ENCODE measurements around the gene HBG2.
"Not testable (repeated sequence)": the region's sequence is repeated elsewhere in the genome, so short reads cannot be mapped to it uniquely, and the experiment has no call there.

Gene HBG2

DNA sequence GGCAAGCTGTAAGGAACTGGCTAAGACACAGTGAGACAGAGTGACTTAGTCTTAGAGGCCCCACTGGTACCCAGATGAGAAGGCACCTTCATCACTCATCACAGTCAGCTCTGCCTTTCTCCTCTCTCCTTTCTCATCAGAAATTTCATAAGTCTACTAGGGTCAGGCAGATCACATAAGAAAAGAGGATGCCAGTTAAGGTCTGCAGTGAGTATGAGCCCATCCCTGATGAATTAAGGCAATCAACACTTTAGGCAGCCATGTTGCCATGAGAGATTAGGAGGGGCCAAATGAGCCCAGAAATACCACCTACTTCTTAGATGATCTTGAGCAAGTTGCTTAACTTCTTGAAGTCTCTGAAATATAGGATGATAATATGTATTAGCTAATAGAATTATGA is 27.0 kb upstream of the HBG2 start:
- no peak for DNase-seq (ENCODE audit: low read depth)

DNA sequence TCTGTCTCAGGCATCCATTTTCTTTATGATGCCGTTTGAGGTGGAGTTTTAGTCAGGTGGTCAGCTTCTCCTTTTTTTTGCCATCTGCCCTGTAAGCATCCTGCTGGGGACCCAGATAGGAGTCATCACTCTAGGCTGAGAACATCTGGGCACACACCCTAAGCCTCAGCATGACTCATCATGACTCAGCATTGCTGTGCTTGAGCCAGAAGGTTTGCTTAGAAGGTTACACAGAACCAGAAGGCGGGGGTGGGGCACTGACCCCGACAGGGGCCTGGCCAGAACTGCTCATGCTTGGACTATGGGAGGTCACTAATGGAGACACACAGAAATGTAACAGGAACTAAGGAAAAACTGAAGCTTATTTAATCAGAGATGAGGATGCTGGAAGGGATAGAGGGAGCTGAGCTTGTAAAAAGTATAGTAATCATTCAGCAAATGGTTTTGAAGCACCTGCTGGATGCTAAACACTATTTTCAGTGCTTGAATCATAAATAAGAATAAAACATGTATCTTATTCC is 26.1 kb upstream of the HBG2 start:
- DNase-seq (ENCODE audit: low read depth) = no peak

DNA sequence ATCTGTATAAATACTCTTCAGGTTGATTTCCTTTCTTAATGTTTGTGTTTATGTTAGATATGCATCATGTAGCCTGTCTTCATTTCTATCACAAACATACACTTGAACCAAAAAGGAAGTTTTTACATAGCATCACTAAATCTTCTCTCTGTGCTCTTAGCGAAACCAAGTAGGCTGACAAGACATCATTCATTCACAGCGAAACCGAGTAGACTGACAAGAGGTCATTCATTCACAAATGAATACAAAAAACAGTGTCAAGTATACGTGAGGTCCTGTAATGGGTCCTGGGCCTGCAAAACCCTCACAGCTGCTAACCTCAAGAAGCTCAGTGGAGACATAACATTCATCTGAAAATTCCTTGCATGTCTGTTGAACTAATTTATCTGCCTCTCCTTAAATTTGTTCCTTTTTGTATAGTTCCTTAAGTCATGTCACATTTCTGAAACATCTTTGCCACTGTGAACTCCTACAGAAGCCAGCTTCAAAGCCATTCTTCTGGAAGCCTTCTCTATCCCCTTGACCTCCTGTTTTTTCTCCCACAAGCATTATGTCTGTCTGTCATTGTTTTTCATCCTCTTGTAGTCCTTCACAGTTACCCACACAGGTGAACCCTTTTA is 25.0 kb upstream of the HBG2 start:
- DNase-seq (ENCODE audit: low read depth) = no peak

DNA sequence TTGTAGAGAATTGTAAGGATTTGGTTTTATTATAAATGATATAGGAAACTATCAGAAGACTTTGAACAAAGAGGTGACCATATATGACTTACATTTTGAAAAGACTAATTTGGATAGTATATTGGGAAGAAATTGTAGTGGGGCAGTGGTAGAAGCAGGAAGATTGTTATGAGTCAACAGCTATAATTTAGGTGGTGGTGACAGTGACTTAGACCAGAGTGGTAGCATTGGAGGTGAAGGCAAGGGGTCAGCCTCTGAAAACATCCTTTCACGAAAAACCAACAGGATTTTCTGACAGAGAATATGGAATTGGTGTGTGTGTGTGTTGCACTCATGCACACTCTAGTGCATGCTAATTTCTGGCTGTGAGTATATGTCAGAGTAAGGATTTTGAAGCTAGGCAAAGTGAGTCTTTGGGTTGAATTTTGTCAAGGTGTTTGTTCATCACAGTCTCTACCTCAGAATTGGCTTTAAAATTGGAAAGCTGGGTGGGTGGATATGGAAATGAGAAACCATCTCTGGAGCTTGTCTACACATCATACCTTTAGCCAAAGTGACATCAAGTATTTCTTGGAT is 23.3 kb upstream of the HBG2 start:
- no peak for DNase-seq (ENCODE audit: low read depth)

DNA sequence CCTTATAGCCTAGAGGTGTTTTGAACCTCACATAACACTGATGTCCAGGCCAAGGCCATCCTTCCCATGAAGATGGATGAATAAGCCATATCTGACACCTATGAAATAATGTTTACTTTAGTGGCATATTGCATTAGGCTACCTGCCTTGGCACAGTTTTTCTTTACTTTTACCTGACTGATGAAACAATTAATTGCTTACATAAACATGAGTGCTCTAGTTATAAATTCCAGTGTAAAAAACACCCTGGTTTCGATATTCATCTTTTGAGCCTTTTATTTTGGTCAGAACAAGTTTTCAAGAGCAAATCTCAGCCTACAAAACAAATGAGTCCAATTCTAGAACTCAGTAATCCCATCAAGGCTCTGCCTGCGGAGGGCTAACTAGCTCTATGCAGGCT is 22.1 kb upstream of the HBG2 start:
- DNase-seq (ENCODE audit: low read depth) = no peak

DNA sequence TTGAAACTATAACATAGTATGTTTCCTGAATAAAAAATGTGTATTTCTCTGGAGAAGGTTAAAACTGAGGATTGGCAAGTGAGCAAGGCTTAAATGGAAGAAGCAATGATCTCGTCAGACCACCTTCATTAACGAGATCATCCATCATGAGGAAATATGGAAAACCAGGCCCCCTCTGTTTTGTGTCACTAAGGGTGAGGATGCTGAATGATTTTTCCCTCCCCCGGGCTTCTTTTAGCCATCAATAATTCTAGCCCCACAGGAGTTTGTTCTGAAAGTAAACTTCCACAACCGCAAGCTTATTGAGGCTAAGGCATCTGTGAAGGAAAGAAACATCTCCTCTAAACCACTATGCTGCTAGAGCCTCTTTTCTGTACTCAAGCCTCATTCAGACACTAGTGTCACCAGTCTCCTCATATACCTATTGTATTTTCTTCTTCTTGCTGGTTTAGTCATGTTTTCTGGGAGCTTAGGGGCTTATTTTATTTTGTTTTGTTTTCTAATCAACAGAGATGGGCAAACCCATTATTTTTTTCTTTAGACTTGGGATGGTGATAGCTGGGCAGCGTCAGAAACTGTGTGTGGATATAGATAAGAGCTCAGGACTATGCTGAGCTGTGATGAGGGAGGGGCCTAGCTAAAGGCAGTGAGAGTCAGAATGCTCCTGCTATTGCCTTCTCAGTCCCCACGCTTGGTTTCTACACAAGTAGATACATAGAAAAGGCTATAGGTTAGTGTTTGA is 21.0 kb upstream of the HBG2 start:
- DNase-seq (ENCODE audit: low read depth) = no peak

DNA sequence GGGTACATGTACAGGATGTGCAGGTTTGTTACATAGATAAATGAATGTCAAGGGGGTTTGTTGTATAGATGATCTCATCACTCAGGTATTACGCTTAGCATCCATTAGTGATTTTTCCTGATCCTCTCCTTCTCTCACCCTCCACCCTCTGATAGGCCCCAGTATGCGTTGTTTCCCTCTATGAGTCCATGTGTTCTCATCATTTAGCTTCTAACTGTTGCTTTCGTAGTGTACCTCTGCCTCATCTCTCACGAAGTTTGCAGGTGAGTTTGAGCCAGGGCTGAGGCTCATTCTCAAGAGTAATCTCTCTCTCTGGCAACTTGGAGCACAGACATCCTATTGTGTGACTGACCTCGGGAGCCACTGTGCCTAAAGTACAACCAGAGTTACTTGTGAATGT is 19.8 kb upstream of the HBG2 start:
- DNase-seq (ENCODE audit: low read depth) = no peak

DNA sequence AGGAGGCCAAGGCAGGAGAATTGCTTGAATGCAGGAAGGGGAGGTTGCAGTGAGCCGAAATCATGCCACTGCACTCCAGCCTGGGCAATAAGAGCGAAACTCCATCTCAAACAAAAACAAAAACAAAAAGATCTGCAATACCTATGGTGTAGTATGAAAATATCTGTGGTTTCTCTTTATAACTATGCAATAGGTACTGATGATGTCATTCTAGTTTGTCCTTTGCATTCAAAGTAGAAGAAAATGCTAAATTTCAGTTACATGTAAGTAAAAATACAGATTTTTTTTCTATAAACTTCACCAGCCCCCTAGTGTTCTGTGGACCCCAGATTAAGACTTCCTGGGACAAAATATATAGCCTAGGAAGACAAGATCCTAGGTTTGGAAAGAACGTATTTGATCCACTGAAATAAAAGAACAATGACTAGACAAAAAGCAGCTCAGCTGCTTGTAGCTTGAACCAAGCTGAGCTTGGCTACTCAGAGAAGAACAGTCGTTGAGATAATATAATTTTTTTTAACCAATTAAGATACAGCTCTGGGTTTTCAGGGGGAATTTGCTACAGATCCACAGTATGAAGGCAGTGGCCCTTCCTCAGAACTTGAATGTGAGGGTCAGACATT is 17.9 kb upstream of the HBG2 start:
- DNase-seq (ENCODE audit: low read depth) = no peak

DNA sequence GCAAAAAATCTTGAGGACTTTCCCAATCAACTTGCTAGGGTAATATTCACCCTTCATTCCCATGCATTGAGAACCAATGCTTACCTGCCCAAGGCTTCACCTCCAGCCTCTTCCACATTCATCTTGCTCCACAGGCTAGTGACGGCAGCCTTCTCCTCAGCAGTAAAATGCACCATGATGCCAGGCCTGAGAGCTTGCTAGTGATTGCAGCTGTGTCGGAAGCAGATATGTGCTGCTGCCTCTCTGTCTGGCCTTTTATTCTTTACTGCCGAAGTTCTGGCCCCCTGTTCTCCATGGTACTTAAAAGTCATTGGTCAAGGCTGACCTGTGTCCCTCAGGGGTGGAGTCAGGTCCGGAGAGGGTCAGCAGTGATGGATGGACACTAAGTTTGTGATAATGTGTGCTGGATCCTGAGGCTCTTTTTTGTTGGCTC is 15.2 kb upstream of the HBG2 start, which contains the start of gene HBE1:
Gene HBE1 (minus strand): TSS at position 231 of the 433 bp plus-strand sequence. CDS start 55 bp downstream, at position 176.
- no peak for DNase-seq (ENCODE audit: low read depth)

DNA sequence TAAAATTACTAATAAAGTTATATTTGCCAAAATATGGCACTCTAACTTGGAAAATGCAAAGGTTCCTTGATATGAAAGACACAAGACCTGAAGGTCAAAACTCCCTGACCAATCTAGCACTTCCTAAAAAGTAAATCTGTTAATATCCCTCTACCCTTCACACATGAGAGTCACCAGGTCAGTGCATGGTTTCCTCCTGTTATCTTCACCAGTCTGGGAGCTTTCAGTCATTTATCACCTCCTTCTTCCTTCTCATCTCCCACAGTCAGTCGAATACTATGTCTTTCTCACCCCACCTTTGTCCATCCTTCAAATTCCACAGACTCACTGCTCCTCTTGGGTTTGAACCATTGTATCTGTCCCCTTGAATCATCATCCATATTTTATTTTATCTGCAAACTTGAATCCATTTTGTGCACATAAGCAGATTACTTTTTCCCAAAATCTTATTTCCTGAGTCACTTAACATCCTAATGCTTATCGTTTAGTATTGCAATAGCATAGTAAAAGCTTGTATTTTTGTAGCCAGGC is 12.5 kb upstream of the HBG2 start:
- DNase-seq (ENCODE audit: low read depth) = no peak

DNA sequence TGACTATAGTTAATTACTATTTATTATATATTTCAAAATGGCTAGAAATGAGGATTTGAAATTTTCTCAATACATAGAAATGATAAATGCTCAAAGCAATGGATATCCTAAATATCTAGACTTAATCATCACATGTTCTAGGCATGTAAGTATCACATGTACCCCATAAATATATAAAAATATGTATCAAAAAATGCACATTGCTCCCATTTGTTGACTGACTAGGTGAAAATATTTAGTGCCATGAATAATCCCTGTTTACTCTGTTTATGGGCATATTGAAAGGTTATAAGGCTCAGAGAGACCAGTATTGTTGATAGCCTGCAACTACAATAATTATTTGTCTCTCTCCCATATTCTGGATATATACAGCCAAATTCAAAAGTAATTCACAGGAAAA is 12.0 kb upstream of the HBG2 start:
- DNase-seq (ENCODE audit: low read depth) = no peak

DNA sequence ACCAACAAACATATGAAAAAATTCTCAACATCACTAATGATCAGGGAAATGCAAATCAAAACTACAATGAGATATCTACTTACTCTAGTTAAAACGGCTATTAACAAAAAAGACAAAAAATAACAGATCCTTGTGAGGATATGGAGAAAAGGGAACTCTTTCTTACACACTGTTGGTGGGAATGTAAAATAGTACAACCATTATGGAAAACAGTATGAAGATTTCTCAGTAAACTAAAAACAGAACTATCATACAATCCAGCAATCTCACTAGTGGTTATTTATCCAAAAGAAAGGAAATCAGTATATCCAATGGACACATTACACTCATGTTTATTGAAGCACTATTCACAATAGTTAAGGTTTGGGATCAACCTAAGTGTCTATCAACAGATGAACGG is 11.3 kb upstream of the HBG2 start:
- DNase-seq (ENCODE audit: low read depth) = no peak

DNA sequence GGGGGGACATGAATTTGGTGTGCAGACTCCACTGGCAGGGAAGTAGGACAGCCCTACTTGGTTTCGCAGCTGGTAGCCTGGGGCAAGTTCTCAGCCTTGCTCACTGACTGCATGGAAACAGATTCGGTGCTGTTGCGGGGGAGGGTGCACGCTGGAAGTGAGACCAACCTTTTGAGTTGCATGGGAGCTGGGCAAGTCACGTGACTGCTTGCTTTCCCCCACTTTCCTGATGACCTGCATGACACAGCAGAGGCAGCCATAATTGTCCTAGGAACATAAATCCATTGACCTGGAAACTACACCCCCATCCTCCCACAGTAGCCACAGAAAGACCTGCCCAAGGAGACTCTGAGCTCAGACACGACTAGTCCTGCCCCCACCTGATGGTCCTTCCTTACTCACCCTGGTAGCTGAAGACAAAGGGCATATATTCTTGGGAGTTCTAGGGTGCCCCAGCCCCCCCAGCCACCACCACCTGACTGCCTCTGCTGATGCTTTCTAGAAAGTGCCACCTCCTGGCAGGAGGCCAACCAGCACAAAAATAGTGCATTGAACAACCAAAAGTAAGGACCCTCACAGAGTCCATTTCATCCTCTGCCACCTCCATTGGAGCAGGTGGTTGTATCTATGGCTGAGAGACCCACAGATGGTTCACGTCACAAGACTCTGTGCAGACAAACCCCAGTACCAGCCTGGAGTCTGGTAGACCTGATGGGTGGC is 4.1 kb upstream of the HBG2 start:
- no peak for DNase-seq (ENCODE audit: low read depth)

DNA sequence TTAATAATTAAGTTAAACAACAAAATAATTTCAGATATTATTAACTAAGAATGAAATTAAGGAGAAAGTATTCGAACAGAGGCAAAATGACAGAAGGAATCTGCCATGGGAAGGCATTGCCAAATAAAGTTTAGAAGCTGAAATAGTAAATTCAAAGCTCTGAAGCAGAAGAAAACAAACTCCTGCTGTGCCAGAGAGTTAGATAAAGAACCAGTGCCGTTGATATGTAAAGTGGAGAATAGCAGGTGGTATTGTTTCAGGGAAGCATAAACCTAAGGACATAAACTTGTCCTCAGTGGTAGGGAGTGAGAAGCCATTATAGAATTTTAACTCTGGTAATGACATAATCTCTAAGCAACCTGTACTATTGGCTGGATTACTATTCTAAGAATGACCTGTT is 2.7 kb upstream of the HBG2 start:
- no peak for DNase-seq (ENCODE audit: low read depth)

DNA sequence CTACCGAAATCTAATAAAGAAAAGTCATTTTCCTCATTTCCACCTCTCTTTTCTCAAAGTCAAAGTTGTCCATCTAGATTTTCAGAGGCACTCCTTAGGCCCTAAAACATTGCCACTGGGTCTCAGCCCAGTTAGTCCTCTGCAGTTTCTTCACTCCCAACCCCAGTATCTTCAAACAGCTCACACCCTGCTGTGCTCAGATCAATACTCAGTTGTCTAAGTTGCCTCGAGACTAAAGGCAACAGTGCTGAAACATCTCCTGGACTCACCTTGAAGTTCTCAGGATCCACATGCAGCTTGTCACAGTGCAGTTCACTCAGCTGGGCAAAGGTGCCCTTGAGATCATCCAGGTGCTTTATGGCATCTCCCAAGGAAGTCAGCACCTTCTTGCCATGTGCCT is 558 bp downstream of the HBG2 start:
- not testable (repeated sequence) for DNase-seq (ENCODE audit: low read depth)

DNA sequence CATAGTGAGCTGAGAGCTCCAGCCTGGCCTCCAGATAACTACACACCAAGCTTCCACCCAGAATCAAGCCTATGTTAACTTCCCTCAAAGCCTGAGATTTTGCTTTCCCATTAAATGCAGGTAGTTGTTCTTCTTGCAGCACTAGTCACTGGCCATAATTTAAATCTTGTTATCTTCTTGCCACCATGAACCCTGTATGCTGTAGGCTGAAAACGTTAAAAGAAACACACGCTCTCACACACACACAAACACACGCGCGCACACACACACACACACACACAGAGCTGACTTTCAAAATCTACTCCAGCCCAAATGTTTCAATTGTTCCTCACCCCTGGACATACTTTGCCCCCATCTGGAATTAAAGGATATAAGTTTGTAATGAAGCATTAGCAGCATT is 1.1 kb downstream of the HBG2 start:
- not testable (repeated sequence) for DNase-seq (ENCODE audit: low read depth)

DNA sequence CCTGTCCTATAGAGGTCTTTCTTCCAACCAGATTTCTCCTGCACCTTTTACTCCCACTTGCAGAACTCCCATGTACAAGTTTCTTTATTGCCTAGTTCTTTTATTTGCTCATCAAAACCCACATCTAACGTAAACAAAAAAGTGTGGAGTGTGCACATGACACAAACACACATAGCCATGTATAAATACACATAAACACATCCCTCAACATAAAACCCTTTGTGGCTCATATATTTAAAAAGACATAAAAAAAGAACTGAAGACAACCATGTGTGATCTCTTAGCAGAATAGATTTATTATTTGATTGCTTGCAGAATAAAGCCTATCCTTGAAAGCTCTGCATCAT is 1.7 kb downstream of the HBG2 start:
- DNase-seq (ENCODE audit: low read depth) = no peak

DNA sequence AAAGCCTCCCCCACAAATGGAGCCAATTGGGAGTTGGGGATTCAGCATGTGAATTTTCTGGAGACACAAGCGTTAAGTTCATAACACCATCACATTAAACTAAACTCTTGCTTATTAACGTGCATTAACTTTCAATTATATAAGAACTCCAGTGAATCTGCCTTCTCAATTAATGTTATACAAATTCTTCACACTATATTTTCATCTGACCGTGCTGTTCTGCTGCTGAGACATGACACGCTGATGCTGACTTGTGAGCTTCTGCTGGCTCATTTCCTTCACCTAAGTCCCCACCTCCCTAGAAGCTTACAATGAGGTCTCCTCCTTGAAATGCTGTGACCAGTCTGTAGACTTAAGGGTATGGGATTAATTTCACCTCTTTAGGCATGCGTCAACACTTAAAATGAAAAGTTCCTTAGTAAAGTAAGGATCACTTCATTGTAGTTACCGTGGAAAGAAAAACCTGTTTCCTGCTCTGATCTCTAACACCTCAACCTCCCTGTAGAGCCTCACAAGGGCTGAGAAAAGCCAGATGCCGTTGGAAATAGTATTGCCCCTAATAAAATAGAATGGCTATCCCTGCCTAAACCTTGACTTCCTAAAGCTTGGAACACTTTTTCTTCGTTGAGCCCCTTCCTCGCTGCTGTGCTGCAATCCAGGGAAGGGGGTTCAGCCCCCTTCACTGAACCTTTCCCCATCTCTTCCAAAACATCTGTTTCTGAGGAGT is 2.2 kb downstream of the HBG2 start:
- DNase-seq (ENCODE audit: low read depth) = no peak

DNA sequence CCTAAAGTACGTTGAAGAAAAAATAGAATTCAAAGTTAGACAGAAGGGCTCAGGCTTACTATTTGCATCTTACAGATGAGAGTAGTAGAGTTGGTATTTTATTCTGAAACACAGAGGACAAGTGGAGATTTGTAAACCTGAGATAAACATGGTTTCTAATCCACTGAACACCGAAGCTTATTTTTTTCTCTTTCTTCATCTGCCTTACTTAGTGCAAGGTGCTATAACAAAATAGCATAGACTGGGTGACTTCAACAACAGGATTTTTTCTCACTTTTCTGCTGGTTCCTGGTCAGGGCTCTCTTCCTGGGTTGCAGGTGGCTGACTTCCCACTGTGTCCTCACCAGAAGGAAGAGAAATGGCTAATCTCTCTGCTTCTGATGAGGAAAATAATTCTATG is 2.8 kb downstream of the HBG2 start:
- no peak for DNase-seq (ENCODE audit: low read depth)

DNA sequence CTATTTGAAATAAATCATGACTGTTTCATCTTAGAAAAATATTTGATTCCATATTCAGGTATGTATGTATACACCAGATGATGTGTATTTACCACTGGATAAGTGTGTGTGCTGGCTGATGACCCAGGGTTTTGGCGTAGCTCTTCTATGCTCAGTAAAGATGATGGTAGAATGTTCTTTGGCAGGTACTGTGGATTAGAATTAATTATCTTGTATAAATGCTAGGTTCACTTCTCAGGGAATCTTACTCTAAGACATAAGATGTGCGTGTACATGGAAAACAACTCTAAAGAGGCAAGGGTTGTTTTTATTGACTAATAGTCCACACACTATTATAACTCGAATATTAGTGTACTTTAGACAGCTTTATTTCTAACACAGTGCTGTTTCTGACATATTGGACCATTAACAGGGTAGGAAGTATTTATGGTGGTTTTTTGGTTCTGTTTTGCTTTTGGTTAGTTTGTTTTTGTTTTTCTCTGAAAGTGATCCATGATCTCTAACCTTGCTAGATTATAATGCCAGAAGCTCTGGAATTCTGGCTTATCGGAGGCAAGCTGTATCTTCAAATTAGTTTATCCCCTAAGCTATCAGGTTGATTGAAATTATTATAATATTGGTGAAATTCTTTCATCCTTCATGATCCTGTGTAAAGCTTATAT is 3.9 kb downstream of the HBG2 start:
- DNase-seq (ENCODE audit: low read depth) = no peak
